ENCODE measurements around the gene DNAJC10. TPM values are rescaled to one million over a fixed set of nuclear protein-coding genes. Genes with fewer than 3 reads are reported as not detected.

Gene DNAJC10
- total RNA-seq, 1 donor from 2014 or later, result 55.8 TPM

DNA sequence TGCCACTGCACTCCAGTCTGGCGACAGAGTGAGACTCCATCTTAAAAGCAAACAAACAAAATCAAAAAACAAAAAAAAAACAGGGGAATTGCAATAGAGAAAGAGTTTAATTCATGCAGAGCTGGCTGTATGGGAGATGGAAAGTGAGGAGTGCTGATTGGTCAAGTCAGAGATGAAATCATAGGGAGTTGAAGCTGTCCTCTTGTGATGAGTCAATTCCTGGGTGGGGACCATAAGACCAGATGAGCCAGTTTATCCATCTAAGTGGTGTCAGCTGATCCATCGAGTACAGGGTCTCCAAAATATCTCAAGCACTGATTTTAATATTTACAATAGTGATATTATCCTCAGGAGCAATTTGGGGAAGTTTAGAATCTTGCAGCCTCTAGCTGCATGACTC is 105.1 kb downstream of the DNAJC10 start:
- Histone ChIP-seq H3K4me1 (peaks cover 8% of the 10 kb centered on the region), H3K27ac (replicated peaks) (no peak overlapping the region), H3K36me3 (no peaks in the 10 kb centered on the region), H3K27me3 (ENCODE audit: low read depth) (no peaks in the 10 kb centered on the region), H3K9me3 (replicated peaks) (no peaks in the 10 kb centered on the region), H3K4me3 (no peak overlapping the region)
- intact Hi-C loops (cut with micrococcal nuclease), result no loop called here
- TF ChIP-seq CTCF (IDR thresholded peaks at IDR 0.05; ENCODE audit: borderline replicate concordance), result no peak
- DNase-seq, result no peak

GRCh38 chr2:182822733-182823132 is 106.7 kb downstream of the DNAJC10 start:
- no peaks in the 10 kb centered on the region for H3K36me3 ChIP-seq
- peaks cover under 1% of the 10 kb centered on the region for H3K4me1 ChIP-seq
- no peak for TF ChIP-seq CTCF (IDR thresholded peaks at IDR 0.05; ENCODE audit: borderline replicate concordance)
- no peaks in the 10 kb centered on the region for H3K9me3 ChIP-seq (replicated peaks)
- H3K4me3 ChIP-seq, result no peak overlapping the region
- DNase-seq, result no peak
- no peaks in the 10 kb centered on the region for H3K27me3 ChIP-seq (ENCODE audit: low read depth)
- H3K27ac ChIP-seq (replicated peaks), result no peak overlapping the region
- intact Hi-C loops (cut with micrococcal nuclease), result no loop called here

DNA sequence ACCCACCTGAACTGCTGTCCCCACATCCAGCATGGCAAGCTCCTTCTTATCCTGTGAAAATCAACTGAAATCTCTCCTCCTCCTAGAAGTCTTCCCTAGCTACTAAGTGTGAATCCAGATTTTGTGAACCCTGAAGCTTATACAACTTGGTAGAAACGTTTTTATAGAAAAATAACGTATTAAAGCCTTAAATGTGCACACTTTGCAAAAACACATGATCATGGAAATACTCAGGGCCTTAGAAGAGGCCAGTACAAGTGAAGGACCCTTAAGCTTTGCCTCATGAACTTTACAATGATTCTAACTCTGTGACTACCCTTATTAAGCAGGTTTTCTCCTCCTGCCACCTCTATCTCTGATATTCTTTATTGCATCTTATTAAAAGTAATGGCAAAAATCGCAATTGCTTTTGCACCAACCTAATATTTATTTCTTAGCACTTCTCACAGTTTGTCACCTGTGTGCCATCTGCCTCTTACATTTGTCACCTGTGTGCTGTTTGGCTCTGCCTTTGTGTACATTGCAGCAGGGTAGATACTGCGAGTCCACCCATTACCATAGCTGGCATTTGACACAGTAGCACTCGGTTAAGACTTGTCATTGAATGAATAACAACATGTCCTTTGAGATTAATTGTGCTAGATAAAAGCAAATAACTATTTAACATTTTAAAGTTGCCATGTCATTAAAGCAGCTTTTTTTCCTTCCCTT is 108.2 kb downstream of the DNAJC10 start:
- Histone ChIP-seq H3K4me1 (no peaks in the 10 kb centered on the region), H3K36me3 (no peaks in the 10 kb centered on the region), H3K27me3 (ENCODE audit: low read depth) (no peaks in the 10 kb centered on the region), H3K4me3 (no peak overlapping the region), H3K27ac (replicated peaks) (no peak overlapping the region), H3K9me3 (replicated peaks) (no peaks in the 10 kb centered on the region)
- TF ChIP-seq CTCF (IDR thresholded peaks at IDR 0.05; ENCODE audit: borderline replicate concordance), result no peak
- DNase-seq, result no peak
- intact Hi-C loops (cut with micrococcal nuclease), result no loop called here

- H3K4me1 ChIP-seq, result no peaks in the 10 kb centered on the region
- H3K9me3 ChIP-seq (replicated peaks), result no peaks in the 10 kb centered on the region
- H3K27me3 ChIP-seq (ENCODE audit: low read depth), result no peaks in the 10 kb centered on the region
- H3K27ac ChIP-seq (replicated peaks), result no peak overlapping the region
- no peak for TF ChIP-seq CTCF (IDR thresholded peaks at IDR 0.05; ENCODE audit: borderline replicate concordance)
- no peak overlapping the region for H3K4me3 ChIP-seq
- H3K36me3 ChIP-seq, result no peaks in the 10 kb centered on the region
- intact Hi-C loops (cut with micrococcal nuclease), result no loop called here
- no peak for DNase-seq
Measured at GRCh38 chr2:182824767-182825158, 108.7 kb downstream of the DNAJC10 start.

GRCh38 chr2:182826064-182826463 is 110.0 kb downstream of the DNAJC10 start:
- TF ChIP-seq CTCF (IDR thresholded peaks at IDR 0.05; ENCODE audit: borderline replicate concordance), result no peak
- Histone ChIP-seq H3K27ac (replicated peaks) (no peak overlapping the region), H3K4me3 (no peak overlapping the region), H3K9me3 (replicated peaks) (no peaks in the 10 kb centered on the region), H3K36me3 (no peaks in the 10 kb centered on the region), H3K27me3 (ENCODE audit: low read depth) (no peaks in the 10 kb centered on the region), H3K4me1 (no peaks in the 10 kb centered on the region)
- no peak for DNase-seq
- intact Hi-C loops (cut with micrococcal nuclease), result no loop called here

Measured in left ventricle myocardium inferior (tissue), 1 donor.